ENCODE data around the gene SMARCA1. TPM values are rescaled to one million over a fixed set of nuclear protein-coding genes. Genes with fewer than 3 reads are reported as not detected.

Gene SMARCA1
- total and polyA plus RNA-seq, 2 of the 13 experiments (the other 11 are each of a cell fraction or from before 2014, with no cell fraction given): 97.7 to 145 TPM

- no peak for TF ChIP-seq THRA (CRISPR knock-in tag; IDR thresholded peaks at IDR 0.05; ENCODE audit: borderline replicate concordance)
- no peak for TF ChIP-seq WIZ (CRISPR knock-in tag; IDR thresholded peaks at IDR 0.05)
- TF ChIP-seq POGZ (CRISPR knock-in tag; IDR thresholded peaks at IDR 0.05): no peak
- TF ChIP-seq IKZF5 (CRISPR knock-in tag; IDR thresholded peaks at IDR 0.05): no peak
- TF ChIP-seq FOXA1 (IDR thresholded peaks at IDR 0.05): no peak
- no peak for TF ChIP-seq FOXA1 (CRISPR knock-in tag; IDR thresholded peaks at IDR 0.05)
- TF ChIP-seq ZMAT5 (CRISPR knock-in tag; IDR thresholded peaks at IDR 0.05; ENCODE audit: borderline replicate concordance, low read depth): no peak
- TF ChIP-seq KAT7 (CRISPR knock-in tag; IDR thresholded peaks at IDR 0.05; ENCODE audit: borderline replicate concordance): no peak
- TF ChIP-seq ZNF652 (CRISPR knock-in tag; IDR thresholded peaks at IDR 0.05; ENCODE audit: borderline replicate concordance, low read depth): 0 out of 2 replicates have a peak, but pooled peaks have one; percentile 35
- TF ChIP-seq CEBPG (CRISPR knock-in tag; IDR thresholded peaks at IDR 0.05): peak; percentile 40; the same call in 1 of the 2 replicates
- 0 out of 2 replicates have a peak, but pooled peaks have one; percentile 41 for TF ChIP-seq KDM1A (CRISPR knock-in tag; IDR thresholded peaks at IDR 0.05)
- no peak for TF ChIP-seq RBM22 (optimal IDR thresholded peaks at IDR 0.05; ENCODE audit: low read length)
- no peak for TF ChIP-seq NFE2L1 (CRISPR knock-in tag; IDR thresholded peaks at IDR 0.05; ENCODE audit: borderline replicate concordance)
- TF ChIP-seq CHD2 (IDR thresholded peaks at IDR 0.05; ENCODE audit: low read depth, low read length): no peak
- TF ChIP-seq HNF1A (IDR thresholded peaks at IDR 0.05; ENCODE audit: low read depth): peak; percentile 58; the same call in 1 of the 2 replicates
- no peak for TF ChIP-seq HNF1A (CRISPR knock-in tag; IDR thresholded peaks at IDR 0.05; ENCODE audit: borderline replicate concordance)
- TF ChIP-seq HDAC1 (CRISPR knock-in tag; IDR thresholded peaks at IDR 0.05): 0 out of 2 replicates have a peak, but pooled peaks have one; percentile 13
- TF ChIP-seq CEBPB (IDR thresholded peaks at IDR 0.05; ENCODE audit: borderline replicate concordance, low read depth, low read length): peak; percentile 45; the same call in 1 of the 2 replicates
- TF ChIP-seq GATAD2A (CRISPR knock-in tag; IDR thresholded peaks at IDR 0.05): peak; percentile 46
- no peak for TF ChIP-seq HIC2 (CRISPR knock-in tag; IDR thresholded peaks at IDR 0.05; ENCODE audit: low read depth)
- TF ChIP-seq GPN1 (CRISPR knock-in tag; IDR thresholded peaks at IDR 0.05; ENCODE audit: borderline replicate concordance): no peak
- no peak for TF ChIP-seq ZFY (CRISPR knock-in tag; IDR thresholded peaks at IDR 0.05)
- peak; percentile 62; the same call in 1 of the 2 replicates for TF ChIP-seq ONECUT2 (CRISPR knock-in tag; IDR thresholded peaks at IDR 0.05)
- TF ChIP-seq SALL1 (CRISPR knock-in tag; IDR thresholded peaks at IDR 0.05): no peak
These were observed 1.1 kb upstream of the SMARCA1 start (continued) for GRCh38 chrX:129524250-129524850.
